GM21526 (cell line): Measurements from ENCODE around the gene FGD5.

Source experiments
- ATAC-seq: cut with Tn5 transposase; IDR thresholded peaks from one replicate; pipeline ENCODE4 v1.9.1; 2021; ENCODE audit warnings: moderate library complexity; ENCODE audit not compliant: unreplicated experiment, low FRiP score

FGD5 gene

DNA sequence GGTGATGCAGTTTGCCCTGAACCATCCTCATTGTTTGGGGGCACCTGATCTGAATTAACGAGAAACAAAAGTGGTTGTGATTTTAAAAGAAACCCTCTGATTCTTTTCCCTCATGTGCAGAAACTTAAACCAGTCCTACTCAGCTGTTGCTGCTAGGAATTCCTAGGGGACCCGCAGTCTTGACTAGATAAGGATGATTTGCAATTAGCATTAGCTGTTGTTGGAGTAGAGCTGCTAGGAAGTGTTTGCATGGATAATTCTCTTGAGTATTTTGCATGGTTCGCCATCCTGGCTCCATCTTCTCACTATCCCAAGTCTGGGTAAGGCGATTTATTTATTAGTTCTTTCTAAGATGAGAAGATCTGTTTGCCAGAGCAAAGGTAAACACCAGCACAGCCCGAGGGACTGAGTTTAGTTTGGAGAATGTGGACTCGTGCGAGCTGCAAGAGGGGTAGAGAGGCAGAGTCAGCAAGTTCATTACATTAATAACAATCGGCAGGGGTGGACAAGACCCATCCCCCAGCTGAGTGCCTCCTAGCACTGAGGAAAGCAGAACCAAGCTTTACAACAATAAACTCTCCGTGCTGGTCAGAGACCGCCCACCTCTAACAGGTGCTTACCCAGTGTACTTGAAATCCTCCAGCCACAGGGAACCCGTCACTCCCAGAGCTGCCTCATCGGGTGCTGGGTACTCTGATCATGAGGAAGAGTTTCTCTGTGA lies 4.1 kb downstream of the FGD5 start:
- ATAC-seq: no peak

DNA sequence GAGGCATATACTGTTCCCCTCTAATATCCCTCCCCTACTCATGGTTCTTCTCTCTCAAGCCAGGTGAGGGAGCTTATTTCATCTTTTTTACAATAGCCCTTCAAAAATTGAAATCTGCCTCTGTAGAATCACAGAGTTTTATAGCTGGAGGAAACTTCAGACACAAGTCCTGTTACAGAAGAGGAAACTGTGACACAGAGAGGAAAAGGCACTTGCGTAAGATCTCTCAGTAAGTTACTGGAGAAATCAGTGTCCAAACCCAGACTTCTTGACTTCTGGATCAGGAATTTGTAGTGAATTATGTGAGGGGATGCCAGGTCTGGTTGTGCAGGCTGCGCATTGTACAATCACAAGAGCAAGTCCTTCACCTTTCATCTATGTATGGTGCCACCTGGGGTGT lies 4.6 kb downstream of the FGD5 start:
- ATAC-seq: no peak

DNA sequence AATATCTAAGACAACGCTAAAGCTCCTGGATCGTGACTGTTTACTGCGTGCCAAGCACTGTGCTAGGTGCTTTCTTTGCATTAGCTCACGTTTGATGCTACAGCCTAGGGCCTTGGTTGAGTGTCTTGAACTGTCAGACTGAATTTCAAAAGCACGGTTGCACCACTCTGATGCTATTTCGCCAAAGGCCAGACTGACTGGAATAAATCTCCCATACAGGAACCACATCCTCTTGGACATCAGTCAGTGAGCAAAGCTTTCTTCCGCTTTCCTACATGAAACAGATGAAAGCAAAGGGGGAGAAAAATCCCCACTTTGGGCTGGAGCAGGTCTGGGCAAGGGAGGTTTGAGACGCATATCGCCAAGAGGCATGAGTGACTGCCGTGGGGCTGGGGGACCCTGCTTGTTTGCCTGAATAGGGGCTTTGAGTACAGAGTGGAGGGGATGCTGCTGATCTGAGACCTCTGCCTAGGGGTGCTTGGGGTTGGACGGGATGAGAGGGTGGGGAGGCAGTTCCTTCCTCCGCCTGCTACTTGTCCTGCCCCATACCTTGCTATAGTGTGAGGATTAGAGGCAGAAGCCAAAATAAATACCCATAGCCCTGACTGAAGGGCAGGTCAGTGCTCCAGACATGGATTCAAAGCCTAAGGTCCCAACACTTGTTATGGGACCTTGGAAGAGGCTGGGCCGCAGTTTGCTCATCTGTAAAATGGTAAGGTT lies 5.3 kb downstream of the FGD5 start:
- ATAC-seq: no peak

DNA sequence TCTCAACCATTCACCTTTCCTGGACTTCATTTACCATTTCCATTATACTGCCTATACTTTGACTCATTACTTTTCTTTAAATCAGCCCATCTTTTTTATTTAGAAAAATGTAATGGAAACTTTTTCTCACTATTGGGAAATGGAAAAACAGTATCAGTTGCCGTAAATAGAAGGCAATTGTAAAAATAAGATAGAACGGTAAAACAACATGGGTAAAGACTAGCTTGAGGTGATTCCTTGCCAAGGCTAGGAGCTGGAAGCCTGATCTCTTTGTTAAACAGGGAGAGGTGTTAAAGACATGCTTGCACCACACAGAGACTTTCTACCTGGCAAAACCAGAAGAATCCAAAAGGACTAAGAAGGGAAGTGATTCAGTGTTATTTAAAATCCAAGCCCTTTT lies 5.9 kb downstream of the FGD5 start:
- no peak for ATAC-seq

DNA sequence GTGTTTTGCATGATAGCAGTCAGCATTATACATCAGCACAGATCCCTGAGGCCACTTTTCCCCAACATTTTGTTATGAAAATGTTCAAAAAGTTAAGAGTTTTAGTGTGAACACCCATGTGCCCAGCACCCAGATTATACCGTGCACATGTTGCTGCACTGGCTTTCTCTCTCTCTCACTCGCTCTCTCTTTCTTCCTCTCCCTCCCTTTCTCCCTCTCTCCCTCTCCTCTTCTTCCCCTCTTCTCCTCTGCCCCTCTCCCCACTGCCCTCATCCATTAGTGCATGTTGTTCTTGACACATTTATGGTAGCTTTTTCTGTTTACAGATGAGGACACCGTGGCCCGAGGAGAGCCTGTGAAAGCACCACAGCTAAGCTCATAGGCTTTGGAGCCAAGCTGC lies 7.3 kb downstream of the FGD5 start:
- no peak for ATAC-seq

DNA sequence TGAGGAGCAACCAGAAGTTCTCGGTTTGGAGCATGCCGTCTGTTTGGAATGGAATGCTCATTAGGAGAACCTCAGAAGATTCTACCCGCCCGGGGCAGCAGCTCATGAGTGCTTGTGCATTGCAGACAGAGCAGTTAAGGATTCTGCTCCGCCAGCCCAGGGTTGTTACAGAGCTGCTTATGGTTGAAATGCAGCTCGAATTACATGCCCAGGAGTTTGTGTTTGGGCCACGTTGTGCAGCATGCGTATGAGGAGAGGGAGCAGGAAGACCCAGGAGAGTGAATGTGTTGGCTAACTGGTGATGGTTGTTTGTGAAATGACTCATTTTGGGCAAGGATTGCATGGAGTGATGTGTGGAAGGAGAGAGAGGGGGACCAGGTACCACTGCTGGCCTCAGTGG lies 9.0 kb downstream of the FGD5 start:
- no peak for ATAC-seq

DNA sequence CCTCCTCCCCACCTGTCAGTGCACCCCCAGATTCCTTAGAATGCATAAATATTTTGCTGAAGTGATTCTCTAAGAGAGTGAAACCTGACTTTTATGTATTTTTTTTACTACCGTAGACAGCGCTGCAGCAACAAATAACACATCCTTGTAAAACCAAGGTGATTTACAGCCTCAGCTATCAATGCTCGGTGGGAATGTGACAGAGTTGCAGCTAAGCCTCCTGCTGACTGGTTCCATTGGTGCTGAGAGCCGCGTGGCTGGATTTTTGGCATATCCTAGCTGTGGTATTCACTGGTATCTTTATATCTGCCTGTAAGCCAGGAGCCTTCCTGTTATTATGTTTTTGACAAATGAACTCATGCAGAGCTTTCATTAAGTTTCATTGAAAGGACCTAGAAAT lies 11.0 kb downstream of the FGD5 start:
- ATAC-seq: no peak

DNA sequence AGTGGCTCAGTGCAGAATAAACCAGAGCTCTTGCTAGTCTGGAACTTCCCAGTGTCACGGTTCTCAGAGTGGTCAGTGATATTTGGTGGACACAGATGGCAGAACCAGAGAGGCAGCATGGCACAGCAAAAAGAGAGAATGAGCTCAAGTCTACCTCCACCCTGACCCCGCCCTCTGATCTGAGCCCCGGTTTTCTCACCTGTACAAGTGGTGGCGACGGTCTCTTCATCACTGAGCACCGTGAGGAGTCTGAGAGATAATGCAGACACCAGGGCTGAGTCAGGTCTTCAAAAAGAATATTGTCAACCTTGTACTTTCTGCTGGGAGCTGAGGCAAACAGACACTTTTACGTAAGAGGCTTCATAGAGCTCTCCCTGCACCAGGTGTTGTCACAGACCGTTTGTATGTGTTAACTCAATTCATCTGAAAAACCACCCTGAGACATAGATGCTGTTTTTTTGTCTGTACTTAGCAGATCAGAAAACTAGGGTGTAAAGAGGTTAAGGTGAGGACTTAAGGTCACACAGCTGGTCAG lies 13.2 kb downstream of the FGD5 start:
- ATAC-seq: no peak

DNA sequence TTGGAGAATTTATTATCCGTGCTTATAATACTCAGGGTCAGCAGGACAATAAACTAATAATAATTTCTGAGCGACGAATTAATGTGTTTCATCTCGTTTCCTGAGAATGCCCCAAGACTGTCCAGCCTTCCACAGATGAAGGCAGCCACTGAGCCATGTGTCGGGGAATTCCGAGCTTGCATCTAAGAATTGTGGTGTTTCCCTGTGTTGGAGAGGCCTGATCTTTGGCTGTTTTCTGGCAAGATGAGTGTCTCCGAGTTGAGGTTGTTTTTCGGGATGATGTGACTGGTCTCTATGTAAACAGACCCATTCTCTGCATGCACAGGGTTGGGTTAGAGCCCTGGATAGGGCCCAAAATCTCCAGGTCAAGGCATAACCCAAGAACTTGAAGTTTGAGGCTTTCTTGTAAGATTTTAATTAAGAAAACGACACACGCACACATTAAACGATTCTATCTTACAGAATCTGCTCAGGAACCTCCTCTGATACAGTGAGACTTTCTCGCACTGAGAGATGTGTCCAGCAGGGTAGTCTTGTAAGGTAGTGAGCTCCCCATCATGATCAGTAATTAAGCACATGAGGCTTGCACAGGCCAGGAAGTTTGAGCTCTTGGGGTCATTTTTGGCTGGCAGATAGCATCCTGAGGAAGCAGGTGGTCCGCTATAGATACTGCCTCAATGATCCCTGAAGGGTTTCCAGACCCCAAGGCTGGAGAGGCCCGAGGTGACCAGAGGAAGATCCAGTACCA lies 14.4 kb downstream of the FGD5 start:
- no peak for ATAC-seq

DNA sequence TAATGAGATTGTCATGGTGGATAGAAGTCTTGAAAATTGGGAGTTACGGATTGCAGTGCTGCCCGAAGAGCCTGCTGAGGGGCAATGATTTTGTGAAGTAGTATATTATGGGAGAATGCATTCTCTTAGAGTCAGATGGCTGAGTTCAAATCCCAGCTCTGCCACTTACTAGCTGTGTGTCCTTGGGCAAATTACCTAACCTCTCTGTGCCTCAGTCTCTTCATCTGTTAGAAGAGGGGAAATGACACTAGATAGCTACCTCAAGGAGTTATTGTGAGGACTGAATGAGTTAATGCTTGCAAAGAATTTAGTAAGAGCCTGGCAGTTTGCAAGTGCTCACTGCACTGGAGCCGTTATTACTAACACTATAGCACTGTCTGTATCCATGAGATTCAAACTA lies 15.4 kb downstream of the FGD5 start:
- no peak for ATAC-seq

DNA sequence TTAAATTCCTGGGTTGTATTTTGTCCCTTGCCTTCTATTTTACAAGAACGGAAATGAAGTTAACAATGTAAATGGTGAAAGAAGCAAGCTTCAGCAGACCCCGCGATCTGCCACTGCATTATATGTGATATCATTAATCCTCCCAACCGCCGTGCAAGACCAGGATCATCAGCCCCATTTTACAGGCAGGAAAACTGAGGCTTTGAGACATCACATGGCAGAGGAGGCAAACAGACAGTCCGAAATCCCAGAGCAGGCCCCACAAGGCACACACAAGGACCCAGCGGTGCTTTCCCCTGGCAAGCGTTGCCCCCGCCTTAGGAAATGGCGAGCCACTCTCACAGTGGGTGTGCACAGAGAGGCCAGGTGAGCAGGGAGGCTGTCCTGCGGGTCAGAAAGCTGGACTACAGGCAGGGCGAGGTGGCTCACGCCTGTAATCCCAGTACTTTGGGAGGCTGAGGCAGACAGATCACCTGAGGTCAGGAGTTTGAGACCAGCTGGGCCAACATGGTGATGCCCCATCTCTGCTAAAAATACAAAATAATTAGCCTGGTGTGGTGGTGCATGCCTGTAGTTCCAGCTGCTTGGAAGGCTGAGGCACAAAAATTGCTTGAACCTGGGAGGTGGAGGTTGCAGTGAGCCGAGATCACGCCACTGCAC lies 16.2 kb downstream of the FGD5 start:
- ATAC-seq: no peak

DNA sequence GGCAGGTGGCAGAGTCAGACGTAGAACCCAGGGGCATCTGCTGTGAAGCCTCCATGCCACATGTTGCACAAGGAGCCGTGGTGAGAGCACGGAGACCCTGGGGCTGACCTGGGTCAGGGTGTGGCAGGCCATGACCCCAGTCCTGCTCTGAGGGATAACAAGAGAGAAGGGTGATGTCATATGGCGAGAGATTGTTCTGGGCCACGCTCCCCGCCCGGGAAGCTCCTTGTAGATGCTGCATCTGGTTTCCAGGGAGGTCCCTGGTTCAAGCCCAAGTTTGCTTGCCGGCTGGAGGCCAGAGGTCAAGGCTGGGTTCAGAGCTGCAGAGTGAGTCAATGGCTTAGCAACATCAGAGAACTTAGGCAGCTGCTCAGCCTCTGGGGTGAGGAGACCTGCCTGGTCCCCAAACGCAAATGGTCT lies 17.3 kb downstream of the FGD5 start:
- no peak for ATAC-seq

DNA sequence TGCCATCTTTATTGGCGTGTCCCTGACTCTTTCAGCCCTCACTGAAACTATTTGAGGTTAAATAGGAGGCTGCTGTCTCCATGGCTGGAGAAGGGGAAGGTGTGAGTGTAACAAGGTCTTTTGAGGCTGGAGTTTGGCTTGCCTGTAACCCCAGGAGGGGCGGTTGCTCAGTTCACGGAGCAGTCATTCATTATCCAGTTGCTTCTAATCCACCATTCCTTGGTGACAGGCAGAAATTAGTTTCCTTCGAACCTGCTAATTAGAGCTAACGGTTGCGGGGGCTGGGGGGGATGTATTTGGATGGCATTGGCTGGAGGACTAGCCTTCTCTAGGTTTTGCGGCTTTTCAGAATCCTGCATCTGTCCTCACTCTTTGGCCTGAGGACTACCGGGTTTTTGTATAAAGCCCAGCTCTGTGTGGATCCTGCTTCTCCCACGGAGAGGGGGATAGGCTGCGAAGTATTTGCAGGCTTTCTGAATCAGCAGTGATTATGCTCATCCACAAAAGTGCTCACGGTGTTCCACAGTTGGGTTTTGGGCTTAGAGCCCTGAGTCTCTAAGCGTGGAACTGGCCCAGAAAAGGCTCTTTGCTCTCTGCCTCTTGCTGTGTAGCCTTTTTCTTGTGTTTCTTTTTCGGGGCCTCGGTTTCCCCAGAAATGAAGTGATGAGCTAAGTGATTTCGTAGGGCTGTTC lies 18.6 kb downstream of the FGD5 start:
- no peak for ATAC-seq

DNA sequence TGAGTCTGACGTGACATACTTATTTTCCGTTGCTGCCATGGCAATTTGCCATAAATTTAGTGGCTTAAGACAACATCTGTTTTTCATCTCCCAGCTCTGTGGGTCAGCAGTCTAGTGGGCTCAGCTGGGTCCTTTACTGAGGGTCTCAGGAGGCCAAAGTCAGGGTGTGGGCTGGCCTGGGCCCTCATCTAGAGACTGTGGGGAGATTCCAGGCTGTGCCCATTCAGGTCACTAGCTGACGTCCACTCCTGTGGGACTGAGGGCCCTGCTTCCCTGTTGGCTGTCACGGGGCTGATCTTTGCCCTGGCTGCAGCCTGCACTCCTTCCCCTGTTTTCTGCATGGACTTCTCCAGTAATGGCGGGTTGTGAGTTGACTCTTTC lies 19.1 kb downstream of the FGD5 start:
- no peak for ATAC-seq

DNA sequence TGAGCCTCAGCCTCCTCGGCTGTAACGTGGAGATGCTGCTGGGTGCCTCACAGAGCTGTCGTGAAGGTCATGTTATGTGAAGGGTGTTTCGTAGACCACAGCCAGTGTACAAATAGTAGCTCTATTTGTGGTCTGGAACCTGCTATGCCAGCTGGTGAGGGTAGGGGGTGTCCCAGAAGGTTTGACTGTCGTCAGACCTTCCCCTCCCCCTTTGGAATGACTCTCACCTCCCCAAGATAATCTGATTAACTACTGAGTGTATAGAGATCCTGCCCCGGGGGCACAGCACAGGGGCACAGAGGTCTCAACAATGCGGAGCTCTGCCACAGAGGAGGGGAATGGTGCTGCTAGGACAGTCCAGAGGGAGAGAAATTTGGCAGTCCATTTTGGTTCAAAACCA lies 20.5 kb downstream of the FGD5 start:
- ATAC-seq: no peak

DNA sequence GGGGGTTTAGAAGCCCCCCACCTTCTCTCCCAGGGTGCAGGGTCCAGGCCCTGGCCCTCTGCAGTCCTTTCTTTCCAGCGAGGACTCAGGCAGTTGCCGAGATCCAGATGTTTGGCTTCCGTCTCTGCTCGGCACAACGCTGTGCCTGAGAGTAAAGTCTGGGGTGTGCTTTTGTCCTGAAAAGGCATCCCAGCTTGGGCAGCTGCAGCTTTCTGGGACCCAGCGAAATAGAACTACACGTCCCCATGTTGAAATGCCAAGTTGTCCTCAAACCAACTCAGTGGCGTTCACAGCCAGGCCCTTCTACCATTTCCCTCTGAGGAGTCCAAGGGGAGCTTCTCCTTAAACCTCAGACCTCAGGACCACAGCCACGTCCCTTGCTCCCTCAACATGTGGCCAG lies 23.1 kb downstream of the FGD5 start:
- no peak for ATAC-seq

DNA sequence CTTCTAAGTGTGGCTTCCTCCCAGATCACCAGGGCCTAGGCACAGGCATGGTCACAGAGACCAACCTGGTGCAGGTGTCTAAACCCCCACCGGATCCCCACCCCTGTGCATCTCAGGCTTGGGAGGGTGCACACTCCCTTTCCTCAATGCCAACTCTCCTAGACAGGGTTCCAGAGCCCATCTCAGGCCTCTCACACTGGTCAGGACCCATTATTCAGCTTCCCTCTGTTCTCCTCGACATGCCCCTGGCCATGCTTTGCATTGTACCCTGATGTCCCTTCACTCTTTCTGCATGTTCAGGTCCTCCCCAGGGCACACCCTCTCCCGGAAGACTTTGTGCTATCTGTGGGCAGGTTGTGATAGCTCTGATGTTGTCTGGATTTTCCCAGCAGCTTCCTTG lies 23.5 kb downstream of the FGD5 start:
- ATAC-seq: no peak

DNA sequence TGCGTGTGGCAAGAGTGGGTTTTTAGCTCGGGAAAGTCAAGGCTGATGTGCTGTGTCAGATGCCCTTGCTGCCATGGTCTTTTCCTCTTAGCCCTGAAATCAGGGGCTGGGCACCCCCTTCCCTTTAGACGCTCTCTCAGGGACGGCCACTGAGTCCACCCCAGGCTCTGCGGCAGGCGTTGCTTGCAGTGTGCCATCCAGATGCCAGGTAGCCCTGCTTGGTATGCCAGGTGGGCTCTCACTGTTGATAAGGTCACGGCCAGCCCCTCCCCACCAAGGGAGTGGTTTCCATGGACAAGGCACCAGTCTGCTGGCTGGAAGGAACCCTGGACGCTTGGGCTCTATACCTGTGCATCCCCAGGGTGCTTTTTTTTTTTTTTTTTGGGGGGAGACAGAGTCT lies 24.6 kb downstream of the FGD5 start:
- ATAC-seq: no peak

DNA sequence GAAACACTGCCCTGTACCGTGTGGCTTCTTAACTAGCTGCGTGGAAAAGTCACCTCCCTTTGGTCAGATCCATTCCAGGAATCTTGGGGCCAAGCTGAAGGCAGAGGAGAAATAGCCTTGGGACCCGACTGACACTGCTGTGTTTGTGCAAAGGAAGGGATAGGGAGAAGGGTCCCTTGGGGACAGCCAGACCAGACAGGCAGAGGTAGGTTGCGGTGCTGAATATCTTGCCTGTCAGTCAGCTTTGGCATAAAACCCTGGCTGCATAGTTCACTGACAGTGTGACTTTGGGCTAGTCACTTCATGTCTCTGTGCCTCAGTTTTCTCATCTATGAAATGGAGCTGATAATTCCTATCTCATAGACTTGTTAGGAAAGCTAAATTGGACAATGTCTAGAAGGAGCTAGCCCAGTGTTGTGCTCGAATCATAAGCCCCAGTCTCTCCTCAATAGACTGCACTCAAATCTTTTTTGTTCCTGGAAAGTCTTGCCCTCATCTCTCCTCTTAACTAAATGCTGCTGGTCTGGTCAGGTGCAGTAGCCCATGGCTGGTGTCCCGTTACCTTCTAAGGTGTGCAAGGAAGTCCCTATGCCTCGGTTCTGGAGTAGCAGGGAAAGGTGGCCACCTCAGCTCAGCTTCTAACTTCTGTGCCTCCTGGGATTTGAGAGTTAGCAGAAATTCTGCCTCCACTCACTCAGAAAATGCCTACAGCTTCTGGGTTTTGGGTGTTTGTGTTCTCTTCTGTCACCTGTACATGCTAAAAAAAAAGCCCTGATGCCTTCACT lies 25.8 kb downstream of the FGD5 start:
- no peak for ATAC-seq

DNA sequence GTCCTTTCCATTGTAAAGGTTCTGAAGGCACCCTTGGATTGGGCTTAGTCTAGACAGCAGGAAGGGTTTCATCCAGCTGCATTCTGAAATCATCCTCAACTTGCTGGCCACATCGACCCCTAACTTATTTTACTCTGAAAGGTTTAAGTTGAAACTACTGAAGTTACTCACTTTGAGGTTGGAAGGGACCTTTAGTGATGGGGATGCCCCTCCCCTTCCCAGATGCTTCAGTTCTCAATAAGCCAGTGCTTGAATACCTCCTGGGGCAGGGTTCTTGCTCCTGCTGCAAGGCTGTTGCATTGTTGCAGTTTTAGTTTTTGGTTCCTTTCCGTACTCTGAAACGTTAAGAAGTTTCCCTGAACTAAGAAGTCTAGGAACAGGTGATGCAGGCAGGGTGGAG lies 26.4 kb downstream of the FGD5 start:
- ATAC-seq: no peak
